ENCODE measurements around the gene TOR3A.

- TF ChIP-seq CTCF (IDR thresholded peaks at IDR 0.05), result no peak
- no peak for TF ChIP-seq EZH2 (IDR thresholded peaks at IDR 0.05; ENCODE audit: borderline replicate concordance, insufficient read depth, low read depth, low read length, poor library complexity, severe bottlenecking)
Measured at GRCh38 chr1:179094818-179095217, 12.9 kb downstream of the TOR3A start.

Data from B cell (primary cell).